HG03196 (cell line): ENCODE data around the gene KRTAP5-9.
"Not testable (repeated sequence)": the region's sequence is repeated elsewhere in the genome, so short reads cannot be mapped to it uniquely, and the experiment has no call there.

ENCODE experiments used
- ATAC-seq: cut with Tn5 transposase; IDR thresholded peaks from one replicate; pipeline ENCODE4 v1.9.1; 2021; ENCODE audit not compliant: unreplicated experiment

Gene KRTAP5-9, protein sequence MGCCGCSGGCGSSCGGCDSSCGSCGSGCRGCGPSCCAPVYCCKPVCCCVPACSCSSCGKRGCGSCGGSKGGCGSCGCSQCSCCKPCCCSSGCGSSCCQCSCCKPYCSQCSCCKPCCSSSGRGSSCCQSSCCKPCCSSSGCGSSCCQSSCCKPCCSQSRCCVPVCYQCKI

DNA sequence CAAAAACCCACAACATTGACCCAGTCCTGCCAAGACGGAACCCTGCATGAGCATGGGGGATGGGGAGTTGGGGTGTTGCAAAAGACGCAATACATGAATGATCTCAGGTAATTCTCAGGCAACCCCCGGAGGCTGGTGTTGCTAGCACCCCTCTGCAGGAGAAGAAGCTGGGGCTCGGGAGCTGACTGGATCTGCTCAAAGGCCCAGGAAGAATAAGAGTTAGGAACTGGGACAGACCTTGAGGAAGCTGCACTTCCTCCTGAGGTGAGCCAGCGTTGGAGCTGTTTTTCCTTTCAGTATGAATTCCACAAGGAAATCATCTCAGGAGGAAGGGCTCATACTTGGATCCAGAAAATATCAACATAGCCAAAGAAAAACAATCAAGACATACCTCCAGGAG is at the start of gene KRTAP5-9:
KRTAP5-9 (plus strand) TSS at position 301 of the 400 bp plus-strand sequence. CDS start 238 bp downstream, outside the sequence.
- ATAC-seq: no peak

DNA sequence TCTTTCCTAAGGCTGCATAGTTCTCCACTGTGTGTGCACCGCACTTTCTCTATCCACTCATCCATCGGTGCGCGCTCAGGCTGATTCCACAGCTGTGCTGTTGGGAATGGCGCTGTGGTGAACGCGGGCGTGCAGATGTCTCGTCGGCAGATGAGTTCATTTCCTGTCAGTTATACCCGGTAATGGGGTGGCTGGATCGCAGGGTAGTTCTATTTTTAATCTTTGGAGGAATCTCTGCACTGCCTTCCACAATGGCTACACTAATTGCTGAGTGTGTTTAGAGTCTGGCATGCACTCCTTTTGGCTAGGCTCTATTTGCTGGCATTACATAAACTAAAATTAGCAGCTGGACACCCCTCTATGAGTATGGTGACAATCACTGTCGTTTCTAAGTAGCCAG is 49.1 kb upstream of the KRTAP5-9 start:
- ATAC-seq: no peak

DNA sequence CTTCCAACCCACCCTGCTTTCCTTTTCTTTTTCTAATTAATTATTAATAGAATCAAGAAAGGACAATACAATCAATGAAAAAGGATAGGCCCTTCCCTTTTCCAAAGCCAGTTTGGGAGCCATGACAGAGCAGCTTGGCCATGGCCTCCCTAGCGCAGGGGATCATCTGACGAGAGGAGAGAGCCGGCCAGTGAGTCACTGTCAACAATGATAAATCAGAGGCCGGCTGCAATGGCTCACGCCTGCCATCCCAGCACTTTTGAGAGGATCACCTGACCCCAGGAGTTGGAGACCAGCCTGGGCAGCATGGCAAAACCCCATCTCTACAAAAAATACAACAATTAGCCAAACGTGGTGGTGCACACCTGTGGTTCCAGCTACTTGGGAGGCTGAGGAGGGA is 48.7 kb upstream of the KRTAP5-9 start:
- no peak for ATAC-seq

DNA sequence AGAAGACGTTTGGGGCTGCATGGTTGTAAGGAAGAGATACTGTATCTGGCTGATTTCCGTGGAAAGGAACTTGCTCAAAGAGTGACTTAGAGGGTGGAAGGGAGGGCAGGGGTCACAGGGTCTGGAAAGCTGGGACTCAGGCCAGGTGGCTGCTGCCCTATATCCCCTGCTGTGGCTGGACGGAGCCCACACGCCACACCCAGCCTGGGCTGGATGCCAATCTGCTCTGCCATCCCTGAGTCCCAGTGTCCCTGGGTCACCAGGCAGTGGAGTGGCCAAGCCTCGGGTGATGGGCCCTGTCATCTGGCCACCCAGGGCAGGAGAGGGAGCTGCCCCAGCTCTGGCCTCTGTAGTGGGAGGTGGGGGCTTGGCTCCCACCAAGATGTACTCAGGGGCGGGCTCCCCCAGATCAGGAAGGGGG is 47.6 kb upstream of the KRTAP5-9 start:
- ATAC-seq: no peak

DNA sequence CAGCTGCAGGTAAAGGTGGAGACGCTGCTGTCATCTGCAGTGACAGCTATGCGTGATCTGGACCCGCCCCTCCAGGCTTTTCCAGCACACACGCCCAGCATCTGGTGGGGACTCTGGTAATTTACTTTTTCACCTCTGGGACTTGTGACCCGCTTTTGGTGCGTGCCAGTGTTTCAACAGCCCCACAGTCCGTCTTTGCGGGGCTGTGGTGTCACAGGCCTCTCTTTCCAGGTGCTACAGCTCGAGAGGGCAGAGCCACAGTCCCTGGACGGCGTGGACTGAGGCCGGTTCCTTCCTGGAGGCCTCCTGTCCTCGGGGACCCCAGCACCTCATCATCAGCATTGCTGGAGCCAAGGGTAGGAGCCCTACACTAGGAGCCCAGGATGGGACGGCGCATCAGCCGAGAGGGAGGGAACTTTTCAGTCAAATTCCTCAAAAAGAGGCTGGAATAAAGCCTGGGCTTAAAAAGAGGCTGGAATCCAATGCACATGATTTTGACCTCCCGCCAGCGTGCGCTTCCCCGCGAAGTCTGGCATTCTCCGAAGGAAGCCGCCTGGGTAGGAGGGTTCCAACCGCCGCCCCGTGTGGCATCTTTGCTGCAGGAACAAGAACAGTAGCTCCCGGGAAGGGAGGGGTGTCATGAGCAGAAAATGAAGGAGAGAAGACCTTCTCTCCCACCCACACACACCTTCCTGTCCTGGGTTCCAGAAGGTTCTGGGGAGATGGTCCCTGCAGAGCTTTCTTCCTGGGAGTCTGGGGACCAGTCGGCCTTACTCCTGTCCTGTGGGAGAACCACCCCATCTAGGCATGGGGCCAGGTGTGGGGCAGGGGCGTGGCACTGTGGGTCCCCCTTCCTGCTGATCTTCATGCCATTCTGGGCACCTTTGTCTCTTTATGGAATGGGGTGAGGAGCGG is 46.9 kb upstream of the KRTAP5-9 start:
- no peak for ATAC-seq

DNA sequence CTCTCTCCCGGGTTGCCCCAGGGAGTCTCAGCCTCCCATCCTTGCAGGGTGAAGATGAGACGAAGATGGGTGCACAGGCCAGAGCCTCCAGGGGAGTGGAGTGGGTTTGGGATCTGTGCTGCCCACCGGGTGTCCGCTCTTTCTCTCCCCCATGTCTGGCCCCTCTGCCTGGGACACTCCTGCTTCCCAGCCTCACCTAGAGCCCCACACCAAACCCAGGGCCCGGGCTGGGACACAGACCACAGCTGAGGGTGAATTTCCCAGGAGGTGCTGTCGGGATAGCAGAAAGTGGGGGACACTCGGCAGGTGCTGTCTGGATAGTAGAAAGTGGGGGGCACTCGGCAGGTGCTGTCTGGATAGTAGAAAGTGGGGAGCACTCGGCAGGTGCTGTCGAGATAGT is 46.2 kb upstream of the KRTAP5-9 start:
- no peak for ATAC-seq

DNA sequence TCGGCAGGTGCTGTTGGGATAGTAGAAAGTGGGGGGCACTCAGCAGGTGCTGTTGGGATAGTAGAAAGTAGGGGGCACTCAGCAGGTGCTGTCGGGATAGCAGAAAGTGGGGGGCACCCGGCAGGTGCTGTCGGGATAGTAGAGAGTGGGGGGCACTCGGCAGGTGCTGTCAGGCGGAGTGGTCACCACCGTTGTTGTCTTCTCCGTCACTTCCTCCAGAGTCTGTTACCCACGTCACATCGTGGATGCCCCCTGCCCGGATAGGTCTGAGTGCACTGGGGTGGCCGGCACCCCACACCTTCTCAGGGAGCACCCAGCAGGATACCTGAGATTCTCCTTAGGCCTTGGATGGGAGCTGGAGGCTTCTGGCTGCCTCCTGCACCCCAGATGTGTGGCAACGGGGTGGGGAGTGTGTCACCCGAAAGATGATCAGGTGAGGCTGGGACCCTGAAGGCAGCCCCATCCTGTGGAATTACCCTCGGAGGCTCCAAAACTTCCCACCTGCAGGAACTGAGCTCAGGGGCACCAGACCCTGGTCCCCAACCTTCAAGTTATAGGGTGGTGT is 45.3 kb upstream of the KRTAP5-9 start:
- no peak for ATAC-seq

DNA sequence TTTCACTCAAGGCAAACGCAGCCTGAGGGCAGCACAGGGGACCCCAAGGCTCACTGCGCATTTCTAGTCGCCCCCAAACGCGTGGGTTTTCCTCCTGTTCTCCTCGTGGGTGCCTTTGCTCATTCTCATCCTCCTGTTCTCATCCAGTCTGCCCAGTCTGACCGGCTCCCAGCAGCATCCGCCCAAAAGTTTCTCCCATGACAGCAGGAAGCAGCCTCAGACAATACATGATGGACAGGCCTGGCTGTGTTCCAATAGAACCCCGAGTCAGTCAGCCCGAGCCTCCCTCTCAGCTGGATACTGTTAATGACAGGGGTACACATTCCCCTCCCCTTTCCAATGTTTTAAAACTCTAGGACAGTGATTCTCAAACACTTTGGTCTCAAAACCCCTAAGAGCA is 43.7 kb upstream of the KRTAP5-9 start:
- ATAC-seq: no peak

DNA sequence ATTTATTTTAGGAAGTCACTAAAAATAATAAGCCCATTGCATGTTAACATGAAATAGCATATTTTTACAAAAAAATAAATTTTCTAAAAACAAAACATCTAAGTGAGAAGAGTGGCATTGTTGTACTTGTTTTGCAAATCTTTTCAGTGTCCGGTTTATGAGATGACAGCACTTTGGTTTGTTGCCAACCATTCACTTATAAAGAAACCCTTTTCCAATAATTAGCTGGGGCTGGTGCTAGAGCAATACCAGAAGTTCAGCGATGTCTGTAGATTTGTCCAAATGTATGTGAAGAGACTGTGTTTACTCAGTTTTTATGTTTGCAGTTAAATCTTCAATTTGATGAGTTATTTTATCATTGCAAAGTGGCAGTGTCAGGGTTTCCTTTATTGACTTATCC is 43.2 kb upstream of the KRTAP5-9 start:
- ATAC-seq: no peak

DNA sequence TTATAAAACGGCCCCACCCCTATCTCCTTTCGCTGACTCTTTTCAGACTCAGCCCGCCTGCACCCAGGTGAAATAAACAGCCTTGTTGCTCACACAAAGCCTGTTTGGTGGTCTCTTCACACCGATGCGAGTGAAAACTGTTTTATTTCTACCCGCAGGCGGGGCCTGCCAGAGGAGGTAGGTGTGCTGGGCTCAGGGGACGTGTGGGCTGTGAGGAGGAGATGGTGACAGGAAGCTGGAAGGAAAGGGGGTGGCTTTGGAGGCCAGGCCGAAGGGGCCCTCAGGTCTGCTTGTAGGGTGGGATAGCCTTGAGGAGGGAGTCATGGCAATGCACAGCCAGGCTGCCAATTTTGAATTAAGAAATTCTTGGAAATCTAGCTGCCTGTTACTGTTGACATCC is 42.4 kb upstream of the KRTAP5-9 start:
- ATAC-seq: no peak

DNA sequence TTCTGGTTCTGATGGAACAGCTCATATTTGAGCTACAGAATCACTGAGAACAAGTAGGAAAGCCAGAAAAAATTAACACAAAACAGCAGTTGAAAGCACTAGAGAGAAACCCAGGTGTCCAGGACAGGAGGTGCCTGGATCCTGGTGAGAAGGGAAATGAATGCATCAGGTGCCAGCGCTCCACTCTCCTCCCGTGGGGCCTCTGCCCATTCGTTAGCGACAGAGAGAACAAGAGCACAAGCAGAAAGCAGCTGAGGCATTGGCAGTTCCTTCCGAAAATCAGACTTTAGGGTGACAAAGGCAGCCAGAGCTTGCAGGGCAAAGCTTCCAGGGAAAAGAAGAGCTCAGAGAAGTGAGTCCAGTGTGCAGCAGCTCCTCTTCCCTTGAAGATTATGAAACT is 41.1 kb upstream of the KRTAP5-9 start:
- no peak for ATAC-seq

DNA sequence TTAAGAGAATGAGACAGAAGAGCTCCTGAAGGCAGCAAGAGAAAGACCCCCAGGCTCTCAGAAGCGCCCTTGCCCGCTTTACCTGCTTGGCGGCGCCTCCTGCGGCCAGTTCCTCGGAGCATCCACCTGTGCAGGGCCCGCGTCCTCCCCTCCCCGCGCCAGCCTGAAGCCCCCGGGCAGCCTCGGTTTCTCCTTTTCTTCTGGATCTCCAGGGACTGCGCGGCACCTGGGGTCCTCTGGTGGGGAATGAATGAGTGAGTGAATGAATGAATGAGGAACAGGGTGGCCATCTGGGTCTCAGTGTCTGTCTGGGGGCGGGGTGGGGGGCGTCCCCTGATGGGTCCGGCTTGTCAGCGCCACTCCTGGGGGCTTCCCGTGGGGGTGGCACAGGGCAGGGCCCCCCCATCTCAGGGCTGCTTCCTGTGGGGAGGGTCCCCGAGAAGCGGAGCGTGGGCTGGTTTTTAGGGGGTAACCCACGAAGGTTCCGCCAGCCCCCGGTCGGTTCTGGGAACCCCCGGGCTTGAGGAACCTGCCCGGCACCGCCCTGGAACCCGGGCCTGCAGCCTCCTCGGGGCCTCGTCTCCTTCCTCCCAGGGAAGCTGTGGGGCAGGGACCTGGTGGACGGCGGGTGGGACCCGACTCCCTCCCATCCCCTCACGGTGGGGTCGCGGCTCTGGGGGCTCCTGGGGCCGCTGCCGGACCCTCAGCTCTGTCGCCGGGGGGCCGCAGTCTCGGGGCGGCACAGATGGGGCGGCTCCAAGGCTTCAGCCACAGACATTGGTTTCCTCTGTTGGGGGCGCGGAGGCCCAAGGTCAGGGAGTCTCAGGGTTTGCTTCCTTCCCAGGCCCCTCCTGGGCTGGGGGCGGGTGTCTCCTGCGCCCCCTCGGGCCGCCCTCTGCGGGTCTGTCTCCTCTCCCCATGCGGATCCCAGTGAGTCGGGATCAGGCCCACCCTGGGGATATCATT is 29.4 kb upstream of the KRTAP5-9 start:
- no peak for ATAC-seq

DNA sequence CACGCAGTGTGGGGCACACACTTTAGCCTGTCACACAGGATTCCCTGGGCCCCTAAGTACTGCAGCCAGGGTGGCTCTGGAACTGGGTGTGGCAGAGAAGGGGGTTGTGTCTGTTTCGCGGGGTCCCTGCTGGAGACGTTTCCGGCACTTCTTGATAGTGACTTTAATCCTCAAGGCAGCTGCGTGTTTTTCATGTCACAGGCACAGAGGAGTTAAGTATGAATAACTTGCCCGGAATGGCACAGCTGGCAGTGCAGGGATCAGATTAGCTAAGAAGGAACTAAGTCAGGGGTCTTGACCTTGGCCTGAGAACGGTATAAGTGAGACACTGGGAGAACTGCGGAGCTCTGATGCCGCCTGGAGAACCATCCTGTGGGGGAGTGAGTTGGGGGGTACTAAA is 28.7 kb upstream of the KRTAP5-9 start:
- no peak for ATAC-seq

DNA sequence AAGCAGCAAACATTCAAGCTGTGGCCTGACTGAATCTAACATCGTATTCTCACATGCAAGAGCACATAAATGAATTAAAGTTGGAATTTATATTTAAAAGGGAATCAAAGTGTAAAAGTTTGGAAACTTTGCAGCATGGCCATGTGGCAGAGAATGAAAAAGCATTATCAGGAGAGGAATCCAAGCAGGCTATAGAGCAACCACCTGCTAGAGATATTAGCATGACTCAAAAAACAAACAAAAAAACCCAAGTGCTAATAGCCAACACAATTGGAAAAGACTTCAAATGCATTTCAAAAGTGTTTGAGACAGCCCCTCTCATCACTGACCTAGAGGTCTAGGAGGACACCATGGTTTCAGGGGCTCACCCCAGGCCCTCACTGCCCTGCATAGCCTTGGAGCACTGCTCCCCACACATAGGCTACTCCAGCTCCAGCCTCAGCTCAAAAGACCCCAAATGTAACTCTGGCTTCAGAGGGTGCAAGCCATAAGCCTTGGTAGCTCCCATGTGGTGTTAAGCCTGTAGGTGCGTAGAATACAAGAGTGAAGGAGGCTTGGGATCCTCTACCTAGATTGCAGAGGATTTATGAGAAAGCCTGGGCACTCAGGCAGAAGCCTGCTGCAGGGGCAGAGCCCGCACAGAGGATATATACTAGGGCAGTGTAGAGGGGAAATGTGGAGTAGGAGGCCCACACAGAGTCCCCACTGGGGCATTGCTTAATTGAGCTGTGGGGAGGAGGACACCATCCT is 22.9 kb upstream of the KRTAP5-9 start:
- ATAC-seq: no peak

DNA sequence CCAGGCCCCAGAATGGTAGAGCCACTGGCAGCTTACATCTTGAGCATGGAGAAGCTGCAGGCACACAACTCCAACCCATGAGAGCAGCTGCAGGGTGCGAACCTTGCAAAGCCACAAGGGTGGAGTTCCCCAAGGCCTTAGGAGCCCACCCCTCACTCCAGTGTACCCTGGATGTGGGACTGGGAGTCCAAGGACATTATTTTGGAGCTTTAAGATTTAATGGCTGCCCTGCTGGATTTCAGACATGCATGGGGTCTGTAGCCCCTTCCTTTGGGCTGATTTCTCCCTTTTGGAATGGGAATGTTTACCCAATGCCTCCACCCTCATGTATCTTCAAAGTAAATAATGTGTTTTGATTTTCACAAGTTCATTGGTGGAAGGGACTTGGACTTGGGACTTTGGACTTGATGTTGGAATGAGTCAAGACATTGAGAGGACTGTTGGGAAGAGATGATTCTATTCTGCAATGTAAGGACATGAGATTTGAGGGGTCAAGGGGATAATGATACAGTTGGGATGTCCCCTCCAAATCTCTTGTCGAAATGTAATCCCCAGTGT is 22.2 kb upstream of the KRTAP5-9 start:
- ATAC-seq: no peak

DNA sequence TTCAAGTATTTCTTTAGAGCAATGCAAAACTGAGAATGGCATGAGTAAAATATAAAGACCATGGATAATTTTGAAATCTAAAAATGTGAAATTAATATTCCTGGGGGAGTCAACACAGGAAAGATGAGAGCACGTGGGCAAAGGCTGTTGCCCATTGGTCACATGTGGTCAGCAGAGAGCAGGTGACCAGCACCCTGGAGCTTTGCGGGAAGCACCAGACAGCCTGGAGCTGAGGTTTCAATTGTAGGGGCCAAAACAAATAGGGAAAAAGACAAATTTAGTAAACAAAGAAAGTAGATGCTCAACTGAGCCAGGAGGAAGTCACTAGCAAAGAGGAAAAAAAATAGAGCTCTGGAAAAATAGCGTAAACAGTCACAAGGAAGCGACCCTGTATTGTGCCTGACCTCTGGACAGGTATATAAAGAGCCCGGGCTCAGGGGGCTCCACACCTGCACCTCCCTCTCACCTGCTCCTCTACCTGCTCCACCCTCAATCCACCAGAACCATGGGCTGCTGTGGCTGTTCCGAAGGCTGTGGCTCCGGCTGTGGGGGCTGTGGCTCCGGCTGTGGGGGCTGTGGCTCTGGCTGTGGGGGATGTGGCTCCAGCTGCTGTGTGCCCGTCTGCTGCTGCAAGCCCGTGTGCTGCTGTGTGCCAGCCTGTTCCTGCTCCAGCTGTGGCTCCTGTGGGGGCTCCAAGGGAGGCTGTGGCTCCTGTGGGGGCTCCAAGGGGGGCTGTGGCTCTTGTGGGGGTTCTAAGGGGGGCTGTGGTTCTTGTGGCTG is 21.2 kb upstream of the KRTAP5-9 start, which contains the start of gene KRTAP5-7:
KRTAP5-7 (plus strand) TSS at position 472 of the 780 bp plus-strand sequence; CDS start at position 506, 34 bp downstream.
- ATAC-seq: not testable (repeated sequence)

DNA sequence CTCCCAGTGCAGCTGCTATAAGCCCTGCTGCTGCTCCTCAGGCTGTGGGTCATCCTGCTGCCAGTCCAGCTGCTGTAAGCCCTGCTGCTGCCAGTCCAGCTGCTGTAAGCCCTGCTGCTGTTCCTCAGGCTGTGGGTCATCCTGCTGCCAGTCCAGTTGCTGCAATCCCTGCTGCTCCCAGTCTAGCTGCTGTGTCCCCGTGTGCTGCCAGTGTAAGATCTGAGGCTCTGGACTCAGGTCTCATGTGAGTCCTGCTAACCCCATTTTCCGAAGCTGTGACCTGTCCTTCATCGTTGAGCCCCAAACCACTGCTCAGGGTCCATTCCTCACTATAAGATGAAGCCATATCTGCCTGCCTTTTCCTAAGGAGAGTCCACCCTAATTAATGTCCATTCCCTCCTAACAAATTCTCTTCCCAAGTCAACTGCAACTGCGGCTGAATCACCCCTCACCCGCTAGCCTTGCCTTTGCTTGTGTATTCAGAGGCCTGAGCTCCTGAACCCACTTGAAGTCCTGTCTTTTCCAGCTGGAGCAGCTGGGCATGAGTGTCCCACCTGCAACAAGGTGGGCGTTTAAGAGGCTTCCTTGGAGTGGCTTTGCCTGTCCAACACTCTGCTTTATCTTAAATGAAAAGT is 20.5 kb upstream of the KRTAP5-9 start:
- no peak for ATAC-seq

DNA sequence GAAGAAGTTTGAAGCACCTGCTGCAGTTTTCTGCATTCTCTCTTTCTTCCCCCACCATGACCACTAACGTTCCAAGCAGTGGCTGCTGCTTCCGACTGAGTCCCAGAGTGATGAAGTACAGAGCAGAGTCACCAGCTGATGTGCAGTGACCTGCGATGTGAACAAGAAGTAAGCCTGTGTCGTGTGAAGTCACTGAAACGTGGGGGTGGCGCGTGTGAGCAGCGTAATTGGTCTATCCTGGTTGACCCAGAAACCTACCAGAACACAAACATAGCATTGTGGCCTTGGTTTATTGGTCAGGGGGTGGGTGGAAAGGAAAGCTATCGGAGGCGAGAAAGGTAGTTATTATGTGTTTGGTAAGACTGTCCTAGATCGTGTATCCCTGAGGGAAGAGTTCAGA is 17.6 kb upstream of the KRTAP5-9 start:
- no peak for ATAC-seq
